OCI-M1 (cell line): ENCODE results near the gene BTN3A1.
A peak's percentile ranks its signal among the peaks of the same experiment; 100 is the strongest.
"Not testable (repeated sequence)": the region's sequence is repeated elsewhere in the genome, so short reads cannot be mapped to it uniquely, and the experiment has no call there.

ENCODE experiments used
- DNase-seq: peaks from one replicate; lab custom pipeline; 2025; lab: John Stamatoyannopoulos, UW

The BTN3A1 gene

DNA sequence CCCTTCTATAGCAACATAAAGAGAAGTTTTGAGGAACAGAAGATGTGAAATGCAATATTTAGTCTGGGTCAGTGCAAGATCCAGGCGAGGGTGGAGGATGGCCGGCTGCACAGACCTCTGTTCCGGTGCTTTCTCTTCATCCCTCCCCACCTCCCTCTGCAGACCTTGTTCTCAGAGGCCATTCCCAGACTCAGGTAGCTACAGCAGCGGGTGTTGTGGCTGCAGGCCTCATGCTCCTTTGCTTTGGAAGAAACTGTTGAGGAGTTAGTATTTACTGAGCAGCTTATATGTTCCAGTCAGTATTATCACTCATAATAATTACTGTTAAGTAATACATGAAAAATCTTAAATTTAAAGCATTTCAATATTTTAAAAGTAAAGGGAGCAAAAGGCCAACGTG lies 39.9 kb downstream of the BTN3A1 start:
- DNase-seq, result no peak

DNA sequence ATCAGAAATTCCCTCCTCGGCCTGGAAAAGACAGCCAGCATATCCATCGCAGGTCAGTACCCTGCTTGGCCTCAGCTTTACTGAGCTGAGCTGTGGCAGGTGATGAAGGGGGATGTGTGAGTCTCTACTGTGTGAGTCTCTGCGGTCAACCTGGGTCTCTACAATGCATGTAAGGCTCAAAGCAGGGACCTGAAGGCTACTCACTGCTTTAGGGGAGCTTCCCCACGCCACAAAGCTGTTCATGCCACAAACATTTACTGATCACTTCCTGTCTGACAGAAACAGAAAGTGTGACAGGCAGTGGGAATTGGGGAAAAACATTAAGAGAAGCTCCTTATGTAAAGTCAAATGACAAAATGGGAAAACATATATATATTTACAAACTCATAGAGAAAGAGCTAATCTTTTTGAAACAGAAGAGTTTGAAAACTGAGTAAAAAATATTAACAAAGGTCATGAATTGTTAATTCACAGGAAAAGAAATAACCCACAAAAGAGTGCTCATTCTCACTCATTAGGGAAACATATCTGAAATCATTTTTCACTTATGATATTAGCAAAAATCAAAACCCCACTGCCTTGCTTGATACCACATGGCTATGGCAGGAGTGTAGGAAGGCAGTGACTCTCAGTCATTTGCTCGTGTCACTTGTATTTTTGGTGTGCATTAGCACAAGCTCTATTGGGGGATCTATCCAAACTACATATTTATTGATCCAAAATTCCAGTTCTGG lies 44.0 kb downstream of the BTN3A1 start:
- no peak for DNase-seq

DNA sequence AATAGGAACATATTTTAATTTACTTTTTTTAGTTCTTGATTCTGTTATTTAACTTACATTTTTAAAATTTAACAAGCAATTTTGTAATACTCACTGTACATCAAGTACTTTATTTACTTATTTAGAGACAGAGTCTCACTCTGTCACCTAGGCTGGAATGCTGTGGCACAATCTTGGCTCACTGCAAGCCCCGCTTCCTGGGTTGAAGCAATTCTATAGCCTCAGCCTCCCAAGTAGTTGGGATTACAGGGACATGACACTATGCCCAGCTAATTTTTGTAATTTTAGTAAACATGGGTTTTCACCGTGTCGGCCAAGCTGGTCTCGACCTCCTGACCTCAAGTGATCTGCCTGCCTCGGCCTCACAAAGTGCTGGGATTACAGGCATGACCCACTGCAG lies 45.2 kb downstream of the BTN3A1 start:
- no peak for DNase-seq

DNA sequence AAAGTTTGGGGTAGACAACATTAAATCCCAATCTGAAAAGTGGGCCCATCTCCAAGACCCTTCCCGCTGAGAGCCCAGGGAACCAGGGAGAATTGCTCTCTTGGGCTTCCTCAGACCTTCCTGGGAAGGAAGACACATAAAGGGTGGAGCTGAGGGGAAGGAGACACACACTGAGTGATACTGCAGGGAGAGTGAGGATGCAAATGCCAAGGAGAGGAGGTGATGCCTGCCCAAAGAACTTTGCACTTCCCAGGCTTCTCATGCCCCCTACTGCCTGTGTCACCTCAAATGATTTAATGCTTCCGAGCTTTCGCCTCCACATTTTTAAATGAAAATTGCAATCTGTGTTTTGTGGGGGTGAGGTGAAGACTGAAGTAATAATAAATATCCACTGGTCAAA lies 48.2 kb downstream of the BTN3A1 start:
- no peak for DNase-seq

DNA sequence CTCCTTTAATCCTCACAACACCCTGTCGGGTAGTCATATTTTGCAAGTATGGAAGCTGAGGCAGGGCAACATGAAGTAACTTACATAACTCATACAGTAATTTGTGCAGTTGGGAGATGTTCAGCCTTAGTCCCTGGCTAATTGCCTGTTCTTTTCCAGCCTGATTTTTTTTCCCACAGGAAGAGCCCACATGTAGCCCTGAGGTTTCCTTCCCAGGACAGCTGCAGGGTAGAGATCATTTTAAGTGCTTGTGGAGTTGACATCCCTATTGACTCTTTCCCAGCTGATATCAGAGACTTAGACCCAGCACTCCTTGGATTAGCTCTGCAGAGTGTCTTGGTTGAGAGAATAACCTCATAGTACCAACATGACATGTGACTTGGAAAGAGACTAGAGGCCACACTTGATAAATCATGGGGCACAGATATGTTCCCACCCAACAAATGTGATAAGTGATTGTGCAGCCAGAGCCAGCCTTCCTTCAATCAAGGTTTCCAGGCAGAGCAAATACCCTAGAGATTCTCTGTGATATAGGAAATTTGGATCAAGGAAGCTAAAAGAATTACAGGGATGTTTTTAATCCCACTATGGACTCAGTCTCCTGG lies 50.7 kb downstream of the BTN3A1 start:
- DNase-seq, result peak; percentile 28

DNA sequence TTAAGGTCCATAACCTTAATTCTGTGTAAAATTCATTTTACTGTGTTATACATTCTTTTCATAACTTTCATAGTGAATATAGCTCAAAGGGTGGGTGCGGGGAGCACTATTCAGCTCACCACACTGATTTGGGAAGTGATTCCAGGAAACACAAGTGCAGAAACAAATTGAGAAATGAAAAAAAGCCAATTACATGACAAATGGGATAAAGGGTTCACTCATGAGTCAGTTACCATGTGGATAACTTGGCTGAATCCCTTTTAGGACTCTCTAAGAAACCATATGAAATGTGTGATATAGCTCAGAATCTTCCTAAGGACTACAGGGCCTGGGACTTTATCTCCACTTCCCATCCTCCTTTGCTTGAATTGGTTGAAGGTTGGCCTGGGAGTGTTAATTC lies 52.6 kb downstream of the BTN3A1 start:
- DNase-seq, result no peak

DNA sequence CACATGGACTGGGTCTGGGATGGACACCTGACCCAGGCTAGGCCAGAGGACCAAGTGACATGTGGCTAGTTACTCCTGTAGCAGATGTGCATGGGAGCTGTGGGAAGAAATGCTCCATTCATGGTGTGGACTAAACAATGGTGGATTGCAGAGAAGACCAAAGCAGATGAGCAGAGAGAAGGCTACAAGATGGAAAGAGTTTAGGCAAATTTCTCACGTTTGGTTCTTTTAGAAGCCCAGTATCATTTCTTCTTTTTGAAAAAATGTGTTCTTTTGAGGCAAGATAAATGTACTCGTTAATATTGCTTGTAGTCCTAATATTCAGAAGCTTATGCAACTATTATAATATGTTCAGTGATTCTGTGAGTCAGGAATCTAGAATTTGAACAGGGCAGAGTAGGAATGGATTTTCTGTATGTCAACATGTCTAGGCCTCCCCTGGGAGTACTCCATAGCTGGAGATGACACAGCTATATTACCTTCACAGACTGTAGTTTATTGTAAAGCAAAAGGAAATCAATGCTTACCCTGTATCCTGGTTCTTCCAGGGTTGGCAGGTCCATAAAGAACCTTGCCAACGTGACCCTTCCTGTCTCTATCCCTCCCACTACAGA lies 53.4 kb downstream of the BTN3A1 start:
- no peak for DNase-seq

DNA sequence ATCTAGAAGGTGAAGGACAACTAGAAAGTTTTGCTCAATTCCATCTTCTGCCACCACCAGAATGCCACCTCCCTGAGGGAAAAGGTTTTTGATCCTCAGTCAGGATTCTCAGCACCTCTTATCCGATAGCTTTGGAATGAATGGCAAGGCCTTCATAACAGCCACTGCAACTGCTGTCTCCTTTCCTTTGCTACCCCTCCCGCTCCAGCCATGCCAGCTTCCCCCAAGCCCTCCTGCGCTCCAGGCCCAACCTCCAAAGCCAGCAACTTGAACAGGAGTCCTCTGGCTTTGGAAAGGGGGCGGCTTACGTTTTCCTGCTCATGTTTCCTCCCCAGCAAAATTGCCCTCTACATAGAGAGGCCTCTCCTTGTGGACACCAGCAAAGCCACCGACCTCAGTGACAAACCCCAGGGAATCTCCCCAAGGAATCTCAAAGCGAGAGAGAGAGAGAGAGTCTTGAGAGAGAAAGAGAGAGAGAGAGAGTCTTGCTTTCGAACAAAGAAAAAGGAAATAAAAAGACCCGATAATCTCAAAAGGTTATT lies 55.3 kb downstream of the BTN3A1 start:
- DNase-seq, result no peak

DNA sequence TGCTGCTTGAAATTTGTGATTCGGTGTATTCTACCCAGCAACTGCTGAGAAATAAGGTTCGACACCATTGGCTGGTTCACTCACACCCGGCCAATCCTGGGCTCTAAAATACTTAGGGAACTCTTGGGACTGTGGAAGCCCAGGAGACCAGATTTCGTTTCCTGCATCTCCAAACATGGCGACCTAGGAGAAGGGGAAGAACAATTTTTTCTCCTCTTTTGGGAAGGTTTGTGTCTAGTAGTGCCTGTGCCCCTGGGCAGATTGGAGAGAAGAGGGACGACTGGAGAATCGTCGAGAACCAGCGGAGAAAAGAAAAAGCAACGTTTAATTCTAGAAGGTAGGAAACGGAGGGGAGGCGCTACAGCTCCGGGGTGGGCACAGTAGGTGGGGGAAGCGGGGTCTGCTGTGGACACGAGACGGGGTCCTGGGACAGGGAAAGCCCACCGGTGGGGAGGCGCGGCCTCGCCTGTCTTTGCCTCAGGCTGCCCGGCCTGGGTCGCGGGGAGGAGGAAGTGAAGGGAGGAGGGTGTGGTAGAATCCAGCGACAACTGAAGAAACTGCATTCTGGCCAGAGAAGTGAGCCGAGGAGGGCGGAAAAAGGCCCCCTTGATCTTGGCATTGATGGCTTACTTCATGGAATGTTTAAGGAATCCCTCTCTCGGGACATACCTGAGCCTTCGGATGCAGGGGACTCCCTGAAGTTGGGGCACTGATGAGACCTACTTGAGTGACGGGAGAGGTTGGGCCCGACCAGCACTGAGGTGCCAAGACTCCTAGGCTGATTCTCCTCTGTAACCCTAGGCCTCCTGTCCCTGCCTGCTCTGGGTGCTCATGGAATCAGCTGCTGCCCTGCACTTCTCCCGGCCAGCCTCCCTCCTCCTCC lies 56.0 kb downstream of the BTN3A1 start, which contains the start of gene BTN2A1:
TSS of gene BTN2A1 (plus strand) at position 150 of the 883 bp plus-strand sequence. CDS start at position 832, 682 bp downstream.
- DNase-seq, result peak; percentile 95

DNA sequence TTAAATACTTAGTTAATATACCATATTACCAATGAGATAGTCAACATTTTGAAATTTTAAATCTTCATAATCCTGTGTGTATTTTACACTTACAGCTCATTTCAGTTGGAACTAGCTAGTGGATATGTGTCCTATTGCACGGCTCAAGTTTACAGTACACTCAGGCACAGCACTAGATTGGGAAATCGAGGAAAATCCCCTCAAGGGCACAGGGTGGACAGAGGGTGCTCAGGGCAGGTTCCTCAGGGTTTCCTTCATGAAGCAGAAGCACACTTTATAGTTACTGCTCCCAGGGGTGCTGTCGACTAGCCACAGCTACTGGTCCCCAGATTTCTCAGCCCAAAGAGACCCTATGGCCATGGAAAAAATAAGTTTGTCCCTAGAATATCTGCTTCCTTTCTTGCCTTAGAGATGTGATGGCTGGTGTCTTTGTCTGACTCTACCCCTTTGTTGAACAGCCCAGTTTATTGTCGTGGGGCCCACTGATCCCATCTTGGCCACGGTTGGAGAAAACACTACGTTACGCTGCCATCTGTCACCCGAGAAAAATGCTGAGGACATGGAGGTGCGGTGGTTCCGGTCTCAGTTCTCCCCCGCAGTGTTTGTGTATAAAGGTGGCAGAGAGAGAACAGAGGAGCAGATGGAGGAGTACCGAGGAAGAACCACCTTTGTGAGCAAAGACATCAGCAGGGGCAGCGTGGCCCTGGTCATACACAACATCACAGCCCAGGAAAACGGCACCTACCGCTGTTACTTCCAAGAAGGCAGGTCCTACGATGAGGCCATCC lies 57.1 kb downstream of the BTN3A1 start:
- no peak for DNase-seq

DNA sequence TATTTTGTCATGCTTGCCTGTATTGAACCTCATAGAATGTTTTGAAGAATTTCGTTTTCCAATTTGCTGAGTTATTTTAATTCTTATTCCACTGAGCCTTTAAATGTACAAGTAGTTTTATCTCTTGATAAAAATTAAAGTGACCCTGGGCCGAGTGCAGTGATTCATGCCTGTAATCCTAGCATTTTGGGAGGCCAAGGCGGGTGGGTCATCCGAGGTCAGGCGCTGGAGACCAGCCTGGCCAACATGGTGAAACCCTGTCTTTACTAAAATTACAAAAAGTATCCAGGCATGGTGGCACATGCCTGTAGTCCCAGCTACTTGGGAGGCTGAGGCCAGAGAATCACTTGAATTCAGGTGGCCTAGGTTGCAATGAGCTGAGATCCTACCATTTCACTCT lies 59.3 kb downstream of the BTN3A1 start:
- DNase-seq, result not testable (repeated sequence)

DNA sequence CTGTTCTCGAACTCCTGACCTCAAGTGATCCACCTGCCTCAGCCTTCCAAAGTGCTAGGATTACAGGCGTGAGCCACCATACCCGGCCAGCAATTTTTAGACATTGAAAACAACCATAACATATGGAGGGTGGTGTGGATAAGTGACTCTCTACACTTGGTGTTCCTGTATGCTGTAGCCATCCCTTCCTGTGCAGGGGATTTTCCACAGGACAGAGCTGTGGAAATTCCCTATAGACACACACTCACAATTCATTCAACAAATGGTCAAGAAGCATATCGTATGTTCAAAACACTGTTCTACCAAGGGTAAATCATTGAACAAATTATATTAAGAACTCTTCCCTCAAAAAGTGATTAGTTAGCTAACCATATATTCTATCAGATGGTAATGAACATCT lies 61.9 kb downstream of the BTN3A1 start:
- no peak for DNase-seq

DNA sequence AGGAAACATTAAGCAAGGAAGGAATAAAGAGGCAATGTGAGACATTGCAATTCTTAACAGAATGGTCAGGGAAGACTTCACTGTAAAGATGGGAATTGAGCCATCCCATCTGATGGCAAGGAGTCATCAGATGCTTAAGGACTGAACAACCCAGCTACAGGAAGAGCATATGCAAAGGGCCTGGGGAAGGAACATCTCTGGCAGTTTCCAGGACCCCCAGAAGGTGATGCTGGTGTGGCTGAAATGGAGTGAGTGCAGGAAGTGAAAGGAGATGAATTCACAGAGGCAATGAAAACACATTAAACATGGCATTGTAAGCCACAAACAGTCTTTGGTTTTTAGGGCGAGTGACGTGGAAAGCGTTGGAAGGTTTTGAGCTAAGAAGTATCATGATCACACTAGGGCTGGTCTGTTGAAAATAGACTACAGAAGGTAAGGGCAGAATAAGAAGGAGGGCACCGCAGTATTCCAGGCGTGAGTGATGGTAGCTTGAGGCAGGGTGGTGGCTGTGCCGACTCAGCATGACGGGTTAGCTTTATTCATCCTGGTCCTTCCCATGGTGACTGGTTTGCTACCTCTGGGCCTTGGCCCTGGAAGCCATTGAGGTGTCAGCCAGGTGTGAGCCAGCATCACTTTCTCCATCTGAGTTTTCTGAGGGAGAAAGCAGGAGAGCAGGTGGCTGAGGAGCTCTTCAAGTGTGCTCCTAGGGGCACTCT lies 62.5 kb downstream of the BTN3A1 start:
- no peak for DNase-seq
